Aorta (tissue), 5 donors: ENCODE results near the gene SHROOM3. TPM values are rescaled to one million over a fixed set of nuclear protein-coding genes. Genes with fewer than 3 reads are reported as not detected.
A peak's percentile ranks its signal among the peaks of the same experiment; 100 is the strongest.

ENCODE experiments used
- ATAC-seq: fragments of 200-7000 bp; cut with Tn5 transposase; one replicate; pipeline ENCODE4 v1.9.1; 2022; ENCODE audit warnings: moderate library complexity; ENCODE audit not compliant: low FRiP score
- DNase-seq, 2 donors: peaks; one replicate each; pipeline ENCODE4 v3.0.0-alpha.2; 2020
- H3K27ac ChIP-seq, 2 donors: one replicate each; pipeline ENCODE4 v1.5.1; 2013; ENCODE audit warnings: low read length in 2 of 2, mild to moderate bottlenecking in 2 of 2, moderate library complexity in 2 of 2, control low read depth in 1 of 2, inconsistent platforms in 1 of 2, low read depth in 1 of 2
- H3K27me3 ChIP-seq, 2 donors: one replicate each; pipeline ENCODE4 v1.6.1; 2013; ENCODE audit warnings: control low read depth in 1 of 2, low read length in 1 of 2, mild to moderate bottlenecking in 1 of 2, moderate library complexity in 1 of 2; ENCODE audit not compliant: insufficient read depth in 2 of 2, control insufficient read depth in 1 of 2
- H3K36me3 ChIP-seq, 2 donors: one replicate each; pipeline ENCODE4 v1.6.1; 2013; ENCODE audit warnings: control low read depth in 1 of 2, low read length in 1 of 2, mild to moderate bottlenecking in 1 of 2; ENCODE audit not compliant: insufficient read depth in 2 of 2, control insufficient read depth in 1 of 2
- H3K4me1 ChIP-seq, 2 donors: one replicate each; pipeline ENCODE4 v1.6.1; 2013; ENCODE audit warnings: low read length in 2 of 2, control low read depth in 1 of 2, mild to moderate bottlenecking in 1 of 2, moderate library complexity in 1 of 2; ENCODE audit not compliant: insufficient read depth in 2 of 2, control insufficient read depth in 1 of 2
- H3K4me3 ChIP-seq, 2 donors: one replicate each; pipeline ENCODE4 v1.5.1; 2013; ENCODE audit warnings: low read length in 2 of 2, control low read depth in 1 of 2, mild to moderate bottlenecking in 1 of 2
- H3K9me3 ChIP-seq: one replicate; pipeline ENCODE4 v1.6.1; 2013; ENCODE audit warnings: mild to moderate bottlenecking, low read length; ENCODE audit not compliant: control insufficient read depth
- WGBS, 2 donors: extraction: QIAGEN DNeasy Blood & Tissue Kit; methylation state at CpG; one replicate each; pipeline ENCODE4 v1.1.7; 2013; 5-methylcytosine and 5-hydroxymethylcytosine counted together
- intact Hi-C, 2 donors: fragments of 100-400 bp; cut with DNase I; formaldehyde crosslinking; loops; one replicate each; pipeline versions ENCODE4 v1.14.2 to v1.15.0; 2022
- polyA plus RNA-seq, 2 donors: library from polyadenylated mRNA; stranded (reverse); fragments of 200-250 nt; gene quantifications; one replicate each; pipeline ENCODE4 v1.2.3, GENCODE V29; 2013
- total RNA-seq, 2 donors: library from RNA; stranded (reverse); fragmentation: NEBNext Ultra II Directional; extraction: Animal tissue kit (Norgen Biotek cat#: 25700); gene quantifications; one replicate each; pipeline ENCODE4 v1.2.1, GENCODE V29; 2021
- donor health status: healthy with polysubstance abuse.
- donor health status: Bipolar disorder and iron deficiency.
- donor health status: DM: no; HTN: no; CAD: no.
- donor health status: DM: no; HTN: no; CAD: no.
- donor health status: DM: yes; HTN: yes; CAD: no.

SHROOM3 gene
- total and polyA plus RNA-seq, 4 donors = 14.1 to 173 (median 32.8) TPM

GRCh38 chr4:76494243-76494642 is 59.2 kb downstream of the SHROOM3 start:
- ATAC-seq (no peak), DNase-seq (no peak)
- H3K4me1 ChIP-seq = no peaks in the 10 kb centered on the region
- no peaks in the 10 kb centered on the region for H3K36me3 ChIP-seq
- 96 to 97% methylated on average over 5 of the region's 5 CpGs for WGBS, 2 donors
- intact Hi-C loops = no loop called here
- H3K27ac ChIP-seq = no peak overlapping the region
- no peaks in the 10 kb centered on the region for H3K9me3 ChIP-seq
- H3K4me3 ChIP-seq = no peak overlapping the region
- H3K27me3 ChIP-seq = no peaks in the 10 kb centered on the region

GRCh38 chr4:76494871-76495590 is 60.0 kb downstream of the SHROOM3 start:
- DNase-seq = no peak
- Histone ChIP-seq H3K9me3 (no peaks in the 10 kb centered on the region), H3K4me3 (no peak overlapping the region), H3K36me3 (no peaks in the 10 kb centered on the region), H3K27me3 (no peaks in the 10 kb centered on the region), H3K4me1 (no peaks in the 10 kb centered on the region), H3K27ac (no peak overlapping the region)
- intact Hi-C loops = loop anchor here in 1 of 2 donors (5.0 kb wide), 1 partner anchor 58 kb away; the partner anchor contains the start of gene SHROOM3
- WGBS, 2 donors = 91 to 93% methylated on average over 6 of the region's 6 CpGs
- no peak for ATAC-seq

GRCh38 chr4:76498550-76498949 is 63.5 kb downstream of the SHROOM3 start:
- Histone ChIP-seq H3K4me1 (no peaks in the 10 kb centered on the region), H3K9me3 (no peaks in the 10 kb centered on the region), H3K4me3 (no peak overlapping the region), H3K36me3 (no peaks in the 10 kb centered on the region), H3K27ac (no peak overlapping the region), H3K27me3 (no peaks in the 10 kb centered on the region)
- 11 to 18% methylated on average over 3 of the region's 3 CpGs for WGBS, 2 donors
- intact Hi-C loops = loop anchor here in 1 of 2 donors (5.0 kb wide), 1 partner anchor 61 kb away; the partner anchor contains the start of gene SHROOM3
- no peak for DNase-seq
- no peak for ATAC-seq

GRCh38 chr4:76499461-76499860 is 64.4 kb downstream of the SHROOM3 start:
- Histone ChIP-seq H3K27ac (no peak overlapping the region), H3K36me3 (no peaks in the 10 kb centered on the region), H3K9me3 (no peaks in the 10 kb centered on the region), H3K27me3 (no peaks in the 10 kb centered on the region), H3K4me1 (no peaks in the 10 kb centered on the region), H3K4me3 (no peak overlapping the region)
- ATAC-seq = no peak
- intact Hi-C loops = loop anchor here in 1 of 2 donors (5.0 kb wide), 1 partner anchor 62 kb away; the partner anchor contains the start of gene SHROOM3
- no peak for DNase-seq
- WGBS, 2 donors = 83 to 95% methylated on average over 4 of the region's 4 CpGs

GRCh38 chr4:76502886-76503285 is 67.9 kb downstream of the SHROOM3 start:
- ATAC-seq (no peak), DNase-seq (no peak)
- H3K27me3 ChIP-seq = no peaks in the 10 kb centered on the region
- no peak overlapping the region for H3K27ac ChIP-seq
- 81 to 86% methylated on average over 1 of the region's 1 CpG for WGBS, 2 donors
- intact Hi-C loops = loop anchor here in 1 of 2 donors (10.0 kb wide), 2 partner anchors 328 to 542 kb away; no protein-coding TSS in a partner anchor
- no peaks in the 10 kb centered on the region for H3K9me3 ChIP-seq
- H3K36me3 ChIP-seq = no peaks in the 10 kb centered on the region
- H3K4me3 ChIP-seq = no peak overlapping the region
- H3K4me1 ChIP-seq = no peaks in the 10 kb centered on the region

GRCh38 chr4:76504613-76505465 is 69.8 kb downstream of the SHROOM3 start:
- 75 to 78% methylated on average over 2 of the region's 2 CpGs for WGBS, 2 donors
- Histone ChIP-seq H3K9me3 (no peaks in the 10 kb centered on the region), H3K27me3 (no peaks in the 10 kb centered on the region), H3K27ac (no peak overlapping the region), H3K4me3 (no peak overlapping the region), H3K36me3 (no peaks in the 10 kb centered on the region), H3K4me1 (no peaks in the 10 kb centered on the region)
- DNase-seq (no peak), ATAC-seq (peak; percentile 68)
- intact Hi-C loops = loop anchor here (2.0 to 10.0 kb wide), 4 partner anchors 72 to 540 kb away; no protein-coding TSS in a partner anchor

- no peaks in the 10 kb centered on the region for H3K36me3 ChIP-seq
- no peak overlapping the region for H3K4me3 ChIP-seq
- DNase-seq (no peak), ATAC-seq (peak; percentile 13)
- H3K4me1 ChIP-seq = no peaks in the 10 kb centered on the region
- WGBS, 2 donors = 96% methylated on average over 1 of the region's 1 CpG
- intact Hi-C loops = loop anchor here (2.0 to 10.0 kb wide), 6 partner anchors 73 to 690 kb away; no protein-coding TSS in a partner anchor
- no peaks in the 10 kb centered on the region for H3K27me3 ChIP-seq
- no peak overlapping the region for H3K27ac ChIP-seq
- H3K9me3 ChIP-seq = no peaks in the 10 kb centered on the region
Measured at GRCh38 chr4:76511947-76512346, 76.9 kb downstream of the SHROOM3 start.

GRCh38 chr4:76513482-76513881 is 78.5 kb downstream of the SHROOM3 start:
- no peaks in the 10 kb centered on the region for H3K9me3 ChIP-seq
- H3K4me3 ChIP-seq = no peak overlapping the region
- H3K4me1 ChIP-seq = peaks cover 3 to 4% of the 10 kb centered on the region in 2 donors
- ATAC-seq (no peak), DNase-seq (no peak)
- WGBS, 2 donors = 71 to 75% methylated on average over 7 of the region's 7 CpGs
- intact Hi-C loops = loop anchor here (2.0 to 10.0 kb wide), 6 partner anchors 71 to 689 kb away; no protein-coding TSS in a partner anchor
- no peak overlapping the region for H3K27ac ChIP-seq
- H3K27me3 ChIP-seq = no peaks in the 10 kb centered on the region
- H3K36me3 ChIP-seq = no peaks in the 10 kb centered on the region
